ENCODE measurements around the gene NDUFB2.

Gene NDUFB2

GRCh38 chr7:140677496-140677895 is 19.0 kb upstream of the NDUFB2 start:
- Histone ChIP-seq H2AFZ (no peak overlapping the region), H3K36me3 (ENCODE audit: control insufficient read depth, insufficient read depth, low read length) (no peaks in the 10 kb centered on the region), H3K9me3 (ENCODE audit: control insufficient read depth, low read length) (no peaks in the 10 kb centered on the region), H3K9ac (no peak overlapping the region), H3K4me1 (peaks cover 9% of the 10 kb centered on the region), H3K27me3 (ENCODE audit: control insufficient read depth, insufficient read depth, low read length) (no peaks in the 10 kb centered on the region), H3K27ac (no peak overlapping the region), H3K4me2 (ENCODE audit: low read length) (no peak overlapping the region), H3K79me2 (peaks cover 3% of the 10 kb centered on the region), H3K4me3 (ENCODE audit: low read depth, low read length) (no peak overlapping the region)
- TF ChIP-seq, protein P1, sequence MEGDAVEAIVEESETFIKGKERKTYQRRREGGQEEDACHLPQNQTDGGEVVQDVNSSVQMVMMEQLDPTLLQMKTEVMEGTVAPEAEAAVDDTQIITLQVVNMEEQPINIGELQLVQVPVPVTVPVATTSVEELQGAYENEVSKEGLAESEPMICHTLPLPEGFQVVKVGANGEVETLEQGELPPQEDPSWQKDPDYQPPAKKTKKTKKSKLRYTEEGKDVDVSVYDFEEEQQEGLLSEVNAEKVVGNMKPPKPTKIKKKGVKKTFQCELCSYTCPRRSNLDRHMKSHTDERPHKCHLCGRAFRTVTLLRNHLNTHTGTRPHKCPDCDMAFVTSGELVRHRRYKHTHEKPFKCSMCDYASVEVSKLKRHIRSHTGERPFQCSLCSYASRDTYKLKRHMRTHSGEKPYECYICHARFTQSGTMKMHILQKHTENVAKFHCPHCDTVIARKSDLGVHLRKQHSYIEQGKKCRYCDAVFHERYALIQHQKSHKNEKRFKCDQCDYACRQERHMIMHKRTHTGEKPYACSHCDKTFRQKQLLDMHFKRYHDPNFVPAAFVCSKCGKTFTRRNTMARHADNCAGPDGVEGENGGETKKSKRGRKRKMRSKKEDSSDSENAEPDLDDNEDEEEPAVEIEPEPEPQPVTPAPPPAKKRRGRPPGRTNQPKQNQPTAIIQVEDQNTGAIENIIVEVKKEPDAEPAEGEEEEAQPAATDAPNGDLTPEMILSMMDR (IDR thresholded peaks at IDR 0.05), result no peak

DNA sequence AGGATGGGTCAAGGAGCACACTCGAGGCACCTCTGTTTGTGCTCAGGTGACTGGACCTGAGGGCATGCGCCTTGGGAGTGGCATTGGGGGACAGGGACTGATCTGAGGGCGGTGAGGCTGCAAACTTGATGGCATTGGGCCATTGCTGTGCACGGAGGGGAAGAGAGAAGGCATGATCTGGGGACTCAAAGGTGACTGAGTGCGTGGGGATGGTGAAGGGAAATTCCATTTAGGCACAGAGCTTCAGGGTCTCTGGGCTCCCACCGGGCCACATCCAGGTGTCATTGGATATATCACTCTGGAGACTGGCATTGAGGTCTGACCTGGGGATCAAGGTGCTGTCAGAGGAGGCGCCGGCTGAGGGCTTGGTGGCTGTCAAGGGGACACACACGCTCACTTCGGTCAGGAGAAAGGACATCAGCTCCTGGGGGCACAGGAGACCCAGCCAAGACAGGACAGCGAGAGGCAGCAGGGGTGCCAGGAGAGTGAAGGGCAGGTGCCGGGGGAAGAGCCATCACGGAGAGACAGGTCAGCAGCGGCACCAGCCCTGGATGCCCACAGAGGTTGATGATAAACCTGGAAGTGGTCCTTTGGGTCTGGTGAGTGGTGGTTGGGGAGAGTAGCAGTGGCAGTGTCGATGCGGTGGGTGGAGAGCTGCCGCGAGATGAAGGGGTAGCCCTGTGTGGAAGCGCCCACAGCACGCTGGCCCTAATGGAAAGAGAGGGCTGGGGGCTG is 18.3 kb upstream of the NDUFB2 start:
- H2AFZ ChIP-seq, result no peak overlapping the region
- no peaks in the 10 kb centered on the region for H3K27me3 ChIP-seq (ENCODE audit: control insufficient read depth, insufficient read depth, low read length)
- H3K79me2 ChIP-seq, result peaks cover 3% of the 10 kb centered on the region
- no peak overlapping the region for H3K9ac ChIP-seq
- peaks cover 9% of the 10 kb centered on the region for H3K4me1 ChIP-seq
- no peaks in the 10 kb centered on the region for H3K9me3 ChIP-seq (ENCODE audit: control insufficient read depth, low read length)
- H3K36me3 ChIP-seq (ENCODE audit: control insufficient read depth, insufficient read depth, low read length), result no peaks in the 10 kb centered on the region
- H3K27ac ChIP-seq, result no peak overlapping the region
- TF ChIP-seq, protein P1 (IDR thresholded peaks at IDR 0.05), result no peak
- no peak overlapping the region for H3K4me3 ChIP-seq (ENCODE audit: low read depth, low read length)
- H3K4me2 ChIP-seq (ENCODE audit: low read length), result no peak overlapping the region

GRCh38 chr7:140678816-140679130 is 17.7 kb upstream of the NDUFB2 start:
- H3K4me1 ChIP-seq, result peaks cover 6% of the 10 kb centered on the region
- no peaks in the 10 kb centered on the region for H3K9me3 ChIP-seq (ENCODE audit: control insufficient read depth, low read length)
- H2AFZ ChIP-seq, result no peak overlapping the region
- TF ChIP-seq, protein P1 (IDR thresholded peaks at IDR 0.05), result no peak
- no peak overlapping the region for H3K4me3 ChIP-seq (ENCODE audit: low read depth, low read length)
- no peaks in the 10 kb centered on the region for H3K36me3 ChIP-seq (ENCODE audit: control insufficient read depth, insufficient read depth, low read length)
- H3K9ac ChIP-seq, result no peak overlapping the region
- no peaks in the 10 kb centered on the region for H3K27me3 ChIP-seq (ENCODE audit: control insufficient read depth, insufficient read depth, low read length)
- peaks cover 3% of the 10 kb centered on the region for H3K79me2 ChIP-seq
- no peak overlapping the region for H3K27ac ChIP-seq
- no peak overlapping the region for H3K4me2 ChIP-seq (ENCODE audit: low read length)

DNA sequence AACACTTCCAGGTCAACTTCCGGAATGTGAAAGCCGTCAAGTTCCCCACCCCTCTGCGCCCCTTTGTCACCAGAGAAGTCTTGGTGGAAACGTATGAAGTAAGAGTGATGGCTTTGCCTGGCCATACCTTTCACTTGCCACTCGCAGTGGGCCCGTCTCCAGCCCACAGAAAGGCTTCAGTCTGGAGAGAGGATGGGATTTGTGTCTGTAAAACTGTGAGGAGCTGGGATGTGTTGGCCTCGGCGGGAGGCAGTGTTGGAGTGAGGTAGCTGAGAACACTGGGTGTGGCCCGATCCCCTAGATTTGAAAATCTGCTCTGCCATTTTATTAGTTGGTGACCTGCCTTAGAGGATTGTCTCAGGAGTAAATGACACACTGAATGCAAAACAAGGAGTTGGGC is 17.3 kb upstream of the NDUFB2 start:
- peaks cover 3% of the 10 kb centered on the region for H3K79me2 ChIP-seq

More for the DNA sequence above, 17.3 kb upstream of the NDUFB2 start:
- Histone ChIP-seq H2AFZ (no peak overlapping the region), H3K9me3 (ENCODE audit: control insufficient read depth, low read length) (no peaks in the 10 kb centered on the region), H3K9ac (no peak overlapping the region), H3K27me3 (ENCODE audit: control insufficient read depth, insufficient read depth, low read length) (no peaks in the 10 kb centered on the region), H3K4me3 (ENCODE audit: low read depth, low read length) (no peak overlapping the region), H3K4me2 (ENCODE audit: low read length) (no peak overlapping the region), H3K36me3 (ENCODE audit: control insufficient read depth, insufficient read depth, low read length) (no peaks in the 10 kb centered on the region), H3K27ac (no peak overlapping the region), H3K4me1 (peaks cover 3% of the 10 kb centered on the region)
- TF ChIP-seq, protein P1 (IDR thresholded peaks at IDR 0.05), result no peak

Data from parathyroid adenoma (tissue), 2 donors.